Activated gamma-delta T cell (primary cell): ENCODE data around the gene CHCHD3.
"Not testable (repeated sequence)": the region's sequence is repeated elsewhere in the genome, so short reads cannot be mapped to it uniquely, and the experiment has no call there.

Experiments
- DNase-seq: peaks from one replicate; lab custom pipeline; 2025; lab: John Stamatoyannopoulos, UW

CHCHD3 gene

DNA sequence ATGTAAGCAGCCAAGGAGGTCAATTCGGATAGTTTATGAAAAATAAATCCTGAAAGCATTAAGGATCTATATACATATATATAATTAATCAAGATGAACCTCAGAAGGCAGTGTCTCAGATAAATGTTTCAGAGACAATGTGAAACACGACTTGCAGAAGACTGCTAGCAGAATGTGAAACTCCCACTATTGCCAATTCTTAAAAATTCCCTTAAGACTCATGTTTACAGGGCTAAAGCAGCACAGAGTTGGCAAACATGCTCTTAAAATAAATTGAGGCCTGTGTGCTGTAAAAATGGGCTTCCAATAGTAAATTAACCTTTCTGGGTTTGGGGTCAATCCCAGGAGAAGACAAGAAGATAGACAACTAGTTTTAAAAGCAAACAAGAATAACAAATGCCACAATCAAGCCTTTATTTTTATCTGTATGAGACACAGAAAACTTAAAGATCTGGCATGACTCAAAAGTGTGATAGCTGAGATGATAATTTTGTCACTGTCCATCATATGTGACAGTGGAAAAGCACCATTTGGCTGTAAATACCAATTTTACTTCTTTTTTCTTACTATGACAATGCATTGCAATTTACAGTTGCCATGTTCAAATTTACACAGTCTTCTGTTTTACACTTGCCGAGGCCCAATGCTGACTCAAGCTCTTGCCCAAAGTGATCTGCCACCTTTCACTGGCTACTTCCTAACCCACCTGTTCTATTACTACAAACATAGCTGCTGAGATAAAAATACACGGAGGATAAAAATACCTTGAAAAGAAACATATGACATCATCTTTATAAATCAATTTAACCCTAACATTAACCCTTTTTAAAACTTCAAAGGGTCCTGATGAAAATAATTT is 78.6 kb downstream of the CHCHD3 start:
- DNase-seq, result no peak

DNA sequence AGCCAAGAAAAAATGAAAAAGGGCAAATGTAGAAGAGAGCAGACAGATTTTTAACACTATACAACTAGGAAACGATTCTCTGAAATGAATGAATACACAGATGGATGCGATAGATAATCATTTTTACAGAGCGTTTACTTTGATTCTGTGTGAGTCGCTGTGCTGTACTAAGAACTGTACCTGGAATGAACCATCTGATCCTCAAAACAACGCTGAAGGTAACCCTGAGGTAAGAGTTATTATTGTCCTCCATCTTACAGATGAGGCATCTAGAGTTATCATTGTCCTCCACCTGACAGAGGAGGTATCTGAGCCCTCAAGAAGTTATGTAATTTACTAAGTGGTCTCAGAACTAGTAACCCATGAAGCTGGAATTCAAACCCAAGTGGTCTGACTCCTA is 80.2 kb downstream of the CHCHD3 start:
- DNase-seq, result no peak

DNA sequence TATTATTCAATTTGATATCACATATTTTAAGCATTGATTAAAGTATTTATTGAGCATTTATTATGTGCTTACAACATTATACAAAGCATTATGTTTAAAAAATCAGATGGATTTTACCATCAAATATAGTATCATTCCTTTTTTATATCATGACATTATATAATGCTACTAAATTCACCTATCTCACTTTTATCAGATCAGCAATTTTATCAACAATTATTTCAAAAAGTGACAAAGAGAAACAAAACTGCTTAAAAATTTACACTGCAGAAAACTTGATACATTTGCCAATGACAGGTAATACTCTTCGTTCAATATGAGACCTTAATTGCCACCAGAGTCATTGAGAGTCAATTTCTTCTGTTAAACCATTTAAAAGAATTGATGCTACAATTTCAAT is 82.0 kb downstream of the CHCHD3 start:
- DNase-seq, result no peak

DNA sequence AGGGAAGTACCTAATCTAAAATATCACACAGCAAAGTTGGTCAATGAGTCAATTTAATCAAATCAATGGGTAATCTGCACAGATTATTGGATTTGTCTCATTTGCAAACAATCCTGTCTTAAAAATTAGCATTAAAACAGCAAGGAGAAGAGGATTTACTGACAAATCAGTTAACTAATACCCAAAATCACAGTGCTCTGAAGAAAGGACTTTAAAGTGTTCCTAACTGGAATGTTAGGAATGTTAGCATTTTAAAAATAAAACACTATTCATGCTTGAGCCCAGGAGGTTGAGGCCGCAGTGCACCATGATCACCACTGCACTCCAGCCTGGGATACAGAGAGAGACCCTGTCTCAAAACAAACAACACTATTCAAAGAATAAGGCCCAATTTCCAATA is 83.1 kb downstream of the CHCHD3 start:
- no peak for DNase-seq

DNA sequence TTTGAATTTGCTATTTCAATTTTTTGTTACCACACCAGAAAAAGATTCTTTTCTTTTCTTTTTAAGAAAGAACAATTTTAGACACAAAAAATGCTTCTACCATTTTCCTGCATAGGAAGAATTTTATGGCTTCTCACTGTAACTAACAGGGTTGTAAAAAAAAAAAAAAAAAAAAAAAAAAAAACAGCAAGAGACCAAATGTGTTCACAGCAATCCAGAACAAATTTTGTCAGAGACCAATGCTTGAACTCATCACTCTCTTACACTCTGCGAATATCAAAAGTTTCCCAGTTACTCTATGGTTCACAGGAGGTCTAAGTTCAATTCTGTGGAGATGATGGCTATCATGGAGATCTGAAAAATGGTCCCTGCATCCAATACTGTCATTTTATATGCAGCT is 84.4 kb downstream of the CHCHD3 start:
- DNase-seq, result no peak

DNA sequence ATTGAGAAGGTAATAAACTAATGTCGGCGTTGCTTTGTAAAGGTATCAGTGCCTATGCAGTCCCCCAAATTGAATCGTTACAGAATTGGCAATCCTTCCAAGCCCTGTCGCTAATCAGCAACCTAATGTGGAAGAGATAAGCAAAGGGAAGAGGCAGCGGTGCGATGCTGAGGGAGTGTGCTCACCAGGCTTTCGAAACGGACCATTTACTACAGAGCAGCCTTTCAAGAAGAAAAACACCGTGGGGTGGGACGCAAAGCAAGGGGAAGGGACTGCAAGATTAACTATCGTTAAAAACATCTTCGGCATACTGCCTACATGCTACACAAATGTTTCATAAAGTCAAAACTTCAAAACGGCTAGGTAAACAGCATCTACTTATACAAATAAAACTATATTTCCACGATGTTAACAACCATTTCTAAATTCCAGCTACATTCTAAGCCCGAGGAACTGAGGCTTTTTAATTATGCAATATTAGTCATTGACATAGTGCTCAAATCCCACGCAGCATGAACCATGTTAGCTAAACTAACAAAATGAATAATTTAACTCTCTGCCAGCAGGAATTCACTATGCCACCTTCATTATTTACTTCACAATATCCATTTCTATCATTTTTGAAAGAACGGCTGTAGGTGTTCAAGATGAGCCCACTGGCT is 85.2 kb downstream of the CHCHD3 start:
- DNase-seq, result no peak

DNA sequence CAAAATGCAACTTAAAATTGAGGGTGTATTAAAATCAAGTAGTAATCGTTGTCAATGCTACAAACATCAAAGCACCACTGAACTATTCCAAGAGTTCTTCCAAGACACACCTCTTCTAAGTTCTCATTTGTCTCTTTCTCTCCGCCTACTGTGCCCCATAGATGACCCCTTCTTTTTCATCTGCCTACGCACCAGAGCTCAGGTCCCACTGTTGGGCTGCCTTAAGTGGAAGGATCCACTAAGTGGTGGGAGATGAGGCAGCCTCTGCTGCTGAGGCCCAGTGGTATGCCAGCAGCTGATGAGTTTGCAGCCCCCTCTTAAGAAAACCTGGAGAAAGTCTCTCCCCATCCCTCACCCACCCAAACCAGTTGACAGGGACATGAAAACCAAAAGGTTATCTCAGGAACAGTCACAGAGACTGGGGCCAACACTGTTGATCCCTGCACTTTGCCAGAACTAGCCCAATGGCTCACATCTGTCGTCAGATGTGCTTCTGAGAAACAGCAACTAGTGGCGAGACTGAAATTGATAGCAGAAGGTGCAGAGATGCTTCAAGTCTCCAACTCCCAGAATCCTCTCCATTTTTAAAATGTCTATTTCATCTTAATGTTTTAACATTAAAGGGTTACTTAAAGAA is 88.4 kb downstream of the CHCHD3 start:
- no peak for DNase-seq

DNA sequence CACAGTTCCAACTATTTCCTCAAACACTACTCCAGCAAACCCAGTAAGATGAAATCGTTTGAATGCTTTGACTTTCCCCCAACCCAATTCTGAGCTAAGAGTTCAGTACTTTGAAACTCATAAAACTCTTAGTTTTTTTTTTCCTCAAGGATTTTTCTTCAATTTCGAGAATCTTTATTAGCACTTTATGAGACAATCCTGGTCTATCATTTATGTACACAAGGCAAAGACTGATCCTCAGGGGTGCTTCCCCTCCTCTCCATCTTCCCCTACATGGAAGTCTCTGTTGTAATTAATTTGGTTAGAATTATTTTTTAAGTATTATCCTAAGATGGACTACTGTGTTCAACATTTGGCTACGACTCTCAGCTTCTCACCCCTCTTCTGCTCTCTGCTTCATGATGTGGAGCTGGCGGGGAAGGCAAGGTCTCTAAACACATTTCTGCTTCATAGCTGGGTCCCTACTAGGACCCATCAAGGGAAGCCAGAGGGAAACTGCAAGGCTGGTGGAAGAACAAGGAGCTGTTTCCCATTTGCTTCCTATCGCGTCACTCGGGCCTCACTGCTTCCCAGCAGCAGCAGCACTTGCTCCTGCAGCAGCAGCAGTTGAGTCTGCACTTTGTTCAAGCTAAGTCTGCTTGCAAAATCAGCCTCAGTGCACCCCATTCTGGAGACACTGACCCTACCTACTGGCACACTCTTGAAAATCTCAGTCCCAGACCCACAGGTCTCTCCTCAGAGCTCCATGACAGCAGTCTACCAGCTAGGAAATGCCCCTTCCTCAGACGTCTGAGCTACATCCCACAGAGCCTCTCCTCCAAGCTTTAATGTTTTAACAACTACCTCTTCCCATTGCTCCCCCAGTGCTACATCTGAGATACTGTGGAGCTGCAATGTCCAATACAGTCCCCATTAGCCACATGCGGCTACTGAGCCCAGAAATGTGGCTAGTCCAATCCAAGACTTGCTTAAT is 90.0 kb downstream of the CHCHD3 start:
- DNase-seq, result no peak

DNA sequence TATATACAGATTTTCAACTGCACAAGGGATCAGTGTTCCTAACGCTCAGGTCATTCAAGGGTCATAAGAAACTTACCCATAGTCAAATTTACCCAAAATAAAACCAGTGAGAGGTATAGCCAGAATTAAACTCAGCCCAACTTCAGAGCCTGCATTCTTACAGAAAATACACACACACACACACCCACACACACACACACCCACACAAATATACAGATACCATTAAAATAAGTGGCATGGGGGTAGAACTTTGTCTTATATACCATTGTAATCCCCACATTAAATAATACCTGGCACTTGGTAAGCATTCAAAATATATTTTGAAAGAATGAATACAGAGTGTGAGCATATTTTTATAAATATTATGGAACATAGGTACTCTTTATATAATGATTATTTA is 93.8 kb downstream of the CHCHD3 start:
- no peak for DNase-seq

DNA sequence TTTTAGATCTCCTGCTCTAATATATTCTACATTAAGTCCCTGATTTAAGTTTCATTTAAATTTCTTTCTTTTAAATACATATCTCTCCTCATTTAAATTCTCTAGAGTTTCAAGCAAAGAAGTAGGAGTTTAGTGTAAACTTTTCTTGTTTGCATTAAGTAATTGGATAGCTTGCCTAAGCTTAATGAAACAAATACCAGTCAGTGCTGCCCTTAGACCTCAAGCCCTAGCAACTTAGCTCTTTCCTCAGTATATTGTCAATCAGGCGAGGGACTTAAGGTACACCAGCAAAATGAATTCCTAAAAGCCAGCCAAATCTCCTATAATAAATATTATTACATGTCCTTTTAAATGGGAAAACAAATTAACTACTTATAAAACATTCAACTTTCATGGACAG is 101.5 kb downstream of the CHCHD3 start:
- no peak for DNase-seq

DNA sequence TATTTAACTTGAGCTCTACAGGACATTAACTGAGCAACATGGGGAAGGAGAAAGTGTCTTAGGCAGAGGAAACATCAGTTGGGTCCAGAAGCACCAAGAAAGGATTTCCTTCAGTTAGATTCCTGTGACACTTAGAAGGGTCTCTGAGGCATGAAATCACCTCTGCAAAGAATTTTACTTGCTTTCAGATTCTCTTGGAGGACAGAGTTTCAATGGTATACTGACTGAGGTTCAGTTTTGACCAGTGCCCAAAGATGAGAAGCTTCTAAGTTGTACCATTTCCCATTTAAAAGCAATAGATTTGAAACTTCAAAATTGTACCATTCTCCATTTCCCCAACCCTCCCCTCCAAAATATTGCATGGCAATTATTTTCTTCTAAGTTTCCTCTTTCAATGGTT is 102.4 kb downstream of the CHCHD3 start:
- no peak for DNase-seq

DNA sequence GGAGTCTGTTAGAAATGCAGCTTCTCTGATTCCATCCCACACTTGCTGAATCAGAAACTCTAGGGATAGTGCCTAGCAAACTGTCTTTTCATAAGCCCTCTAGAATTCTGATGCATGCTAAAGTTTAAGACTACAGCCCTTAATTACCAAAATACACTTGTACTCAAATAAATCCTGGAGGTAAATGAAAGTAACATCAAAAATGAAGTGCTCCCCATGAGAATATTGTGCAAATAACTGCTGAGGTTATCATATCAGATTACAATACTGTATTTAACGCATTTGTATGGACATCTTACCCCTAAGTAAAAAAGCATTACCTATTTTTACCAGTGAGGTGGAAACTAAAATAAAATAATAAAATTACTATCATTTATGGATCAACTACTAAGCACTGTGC is 104.7 kb downstream of the CHCHD3 start:
- DNase-seq, result no peak

DNA sequence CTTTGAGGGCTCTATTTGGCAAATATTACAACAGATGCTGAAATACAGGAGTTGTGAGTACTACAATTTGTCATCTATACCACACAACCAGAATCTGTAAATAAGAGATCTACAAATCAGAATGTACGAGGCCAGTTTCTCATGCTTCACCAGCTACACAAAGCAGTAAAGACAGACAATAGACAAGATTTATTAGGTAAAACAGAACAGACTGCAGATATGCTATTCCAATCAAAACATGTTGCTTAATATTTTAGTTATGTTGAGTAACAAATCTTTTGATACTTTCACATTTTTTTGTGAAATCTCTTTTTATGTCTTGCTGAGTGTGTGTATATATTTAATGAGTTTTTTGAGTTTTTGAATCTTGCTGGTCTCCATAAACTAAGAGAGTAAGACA is 109.1 kb downstream of the CHCHD3 start:
- DNase-seq, result no peak

DNA sequence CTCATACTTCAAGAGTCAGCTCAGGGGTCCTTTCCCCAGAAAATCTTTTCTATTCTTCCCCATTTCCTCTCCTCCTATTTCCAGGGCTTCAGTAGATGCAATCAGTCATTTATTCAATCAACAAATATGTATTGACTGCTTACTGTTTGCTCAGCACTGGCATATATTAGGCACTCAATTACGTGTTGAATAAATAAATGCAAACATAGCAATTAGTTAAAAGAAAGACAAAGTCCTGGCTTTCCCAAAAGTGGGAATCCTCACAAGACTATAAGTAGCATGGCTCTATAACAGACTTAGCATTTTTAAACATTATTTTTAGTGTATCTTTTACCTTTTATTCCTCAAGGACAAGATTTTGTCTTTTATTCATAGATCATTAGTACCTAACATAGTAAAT is 111.6 kb downstream of the CHCHD3 start:
- DNase-seq, result no peak

DNA sequence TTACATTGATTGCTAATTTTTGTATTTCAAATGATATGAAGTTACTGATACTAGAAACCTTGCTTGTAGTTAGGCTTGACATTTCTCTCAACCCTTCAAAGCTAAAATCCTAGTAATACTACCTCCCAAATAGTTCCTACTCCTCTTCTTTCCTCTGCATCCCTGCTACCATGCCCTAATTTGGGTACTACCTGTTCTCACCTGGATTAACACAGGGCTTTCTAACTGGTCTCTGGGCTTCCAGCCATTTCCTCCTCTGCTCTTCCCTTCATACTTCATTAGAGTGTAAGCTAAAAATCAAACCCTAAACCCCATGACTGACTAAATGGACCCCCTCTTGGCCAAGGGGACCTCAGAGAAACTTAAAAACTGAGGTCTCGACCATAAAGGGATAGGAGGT is 112.4 kb downstream of the CHCHD3 start:
- no peak for DNase-seq

DNA sequence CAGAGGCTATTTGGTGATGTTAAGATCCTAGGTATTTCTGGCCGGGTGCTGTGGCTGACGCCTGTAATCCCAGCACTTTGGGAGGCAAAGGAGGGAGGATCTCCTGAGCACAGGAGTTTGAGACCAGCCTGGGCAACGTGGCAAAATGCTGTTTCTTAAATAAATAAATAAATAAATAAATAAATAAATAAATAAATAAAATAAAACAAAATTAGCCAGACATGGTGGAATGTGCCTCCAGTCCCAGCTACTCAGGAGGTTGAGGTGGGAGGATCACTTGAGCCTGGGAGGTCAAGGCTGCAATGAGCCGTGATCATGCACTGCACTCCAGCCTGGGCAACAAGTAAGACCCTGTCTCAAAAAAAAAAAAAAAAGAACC is 114.4 kb downstream of the CHCHD3 start:
- not testable (repeated sequence) for DNase-seq

DNA sequence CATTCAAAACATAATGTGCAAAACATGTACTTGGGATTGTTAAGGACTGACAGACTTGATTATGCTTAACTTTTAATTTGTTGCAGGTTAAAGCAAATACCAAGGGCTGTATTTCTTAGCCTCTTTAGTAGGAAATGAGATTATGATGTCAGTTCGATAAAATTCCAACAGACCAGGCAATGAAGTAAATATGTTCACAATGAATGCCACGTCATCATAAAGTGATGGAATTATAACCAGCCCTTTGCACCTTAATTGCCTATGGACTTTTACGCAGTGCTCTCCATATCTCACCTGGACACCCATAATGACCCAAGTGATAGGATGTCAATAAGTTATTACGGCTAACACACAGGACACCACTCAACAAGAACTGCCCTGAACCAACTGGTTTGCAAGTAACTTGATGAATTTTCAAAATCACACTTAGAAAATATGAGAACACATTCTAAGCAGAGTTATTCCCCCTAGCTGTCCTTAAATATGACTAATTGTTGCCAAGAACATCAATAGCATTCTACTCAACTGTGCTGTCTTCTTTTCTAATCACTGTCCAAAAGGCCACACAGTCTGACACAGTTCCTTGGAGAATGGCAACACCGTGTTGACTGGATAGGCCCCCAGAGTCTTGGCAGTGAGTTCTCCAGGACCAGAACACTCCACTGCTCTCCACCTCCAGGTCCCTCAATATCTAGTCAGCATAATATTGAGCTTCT is 115.0 kb downstream of the CHCHD3 start:
- DNase-seq, result no peak

DNA sequence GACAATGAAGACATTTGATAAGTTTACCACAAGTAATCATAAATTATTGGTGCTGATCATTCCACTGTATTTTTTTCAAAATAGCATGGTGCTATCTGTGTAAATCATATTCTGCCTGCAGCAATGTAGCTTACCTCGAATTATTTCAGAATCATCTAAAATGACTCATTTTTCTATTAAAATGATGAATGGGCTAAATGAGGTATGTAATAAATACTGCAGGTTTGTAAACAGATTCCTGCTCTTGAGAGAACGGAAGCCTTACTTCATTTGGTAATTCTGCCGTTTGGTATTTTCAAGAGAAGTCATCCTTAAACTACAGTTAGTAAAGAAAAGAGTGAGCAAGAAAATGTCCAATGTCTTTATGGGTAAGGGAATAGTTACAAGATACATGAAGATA is 115.9 kb downstream of the CHCHD3 start:
- no peak for DNase-seq

DNA sequence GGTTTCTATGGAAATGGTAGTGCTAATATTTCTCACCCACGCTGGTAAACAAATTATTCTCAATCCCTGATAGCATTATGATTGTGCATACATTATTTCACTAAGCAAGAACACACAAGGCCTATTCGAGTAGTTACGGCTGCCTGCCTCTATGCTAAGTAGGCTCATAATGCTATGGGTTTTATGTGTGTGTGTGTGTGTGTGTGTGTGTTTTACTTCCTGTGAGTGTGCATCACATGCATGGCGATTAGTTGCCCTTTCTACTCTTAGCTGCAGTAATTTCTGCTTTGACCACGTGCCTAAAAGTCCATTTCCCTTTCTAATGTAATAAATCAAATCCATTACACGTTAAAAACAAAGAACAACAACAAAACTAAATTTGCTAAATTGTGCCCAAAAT is 117.0 kb downstream of the CHCHD3 start:
- DNase-seq, result no peak

DNA sequence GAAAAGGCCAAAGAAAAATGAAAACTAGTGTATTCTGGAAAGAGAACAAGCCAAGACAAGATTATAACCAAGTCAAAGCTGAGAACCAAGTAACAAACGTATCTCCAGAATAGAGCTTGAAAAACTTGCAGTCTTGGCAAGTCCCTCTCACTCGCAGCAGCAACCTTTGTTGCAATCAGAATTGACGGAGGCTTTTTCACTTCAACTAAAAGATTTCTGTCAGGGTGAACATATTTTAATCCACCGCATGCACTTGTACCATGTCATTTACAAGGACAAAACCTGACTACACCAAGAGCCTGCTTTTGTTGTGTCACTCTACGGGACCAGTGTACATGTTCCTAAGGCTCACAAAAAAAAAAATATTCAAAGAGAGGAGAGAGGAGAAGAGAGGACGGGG is 122.0 kb downstream of the CHCHD3 start:
- DNase-seq, result no peak

DNA sequence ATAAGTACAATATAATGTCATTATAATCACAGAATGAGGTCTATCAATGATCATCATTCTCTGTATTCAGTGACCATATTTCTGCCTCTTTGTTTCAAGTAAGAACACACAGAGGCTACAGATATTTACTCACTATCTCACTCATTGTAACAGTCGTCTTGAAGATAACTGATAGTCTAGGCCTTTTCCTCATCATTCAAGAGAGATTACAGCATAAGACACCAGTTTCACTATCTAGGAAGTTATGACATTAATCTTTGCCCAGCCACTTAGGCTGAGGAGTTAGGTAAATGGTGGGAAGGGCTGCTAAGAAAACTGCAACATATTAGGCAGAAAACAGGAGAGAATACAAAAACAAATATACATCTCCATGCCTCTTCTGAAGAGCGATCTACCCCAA is 125.3 kb downstream of the CHCHD3 start:
- DNase-seq, result no peak
